OCI-LY1 (cell line): ENCODE measurements around the gene MYO3B.

Source experiments
- EZH2 ChIP-seq: fragments of 200-600 bp; sonication (generic), shearing (Covaris generic); IDR thresholded peaks from 2 replicates; pipeline ENCODE4 v1.8.0; 2017; ENCODE audit warnings: borderline replicate concordance, mixed run types, mild to moderate bottlenecking, antibody characterized with exemption, low read length, moderate library complexity, mixed read lengths
- TF ChIP-seq, protein P1 (sequence below): fragments of 200-600 bp; sonication (generic), shearing (Covaris generic); IDR thresholded peaks from 2 replicates; pipeline ENCODE4 v1.5.1; 2017; ENCODE audit warnings: mild to moderate bottlenecking, antibody characterized with exemption, low read length, moderate library complexity, mixed read lengths

DNA sequence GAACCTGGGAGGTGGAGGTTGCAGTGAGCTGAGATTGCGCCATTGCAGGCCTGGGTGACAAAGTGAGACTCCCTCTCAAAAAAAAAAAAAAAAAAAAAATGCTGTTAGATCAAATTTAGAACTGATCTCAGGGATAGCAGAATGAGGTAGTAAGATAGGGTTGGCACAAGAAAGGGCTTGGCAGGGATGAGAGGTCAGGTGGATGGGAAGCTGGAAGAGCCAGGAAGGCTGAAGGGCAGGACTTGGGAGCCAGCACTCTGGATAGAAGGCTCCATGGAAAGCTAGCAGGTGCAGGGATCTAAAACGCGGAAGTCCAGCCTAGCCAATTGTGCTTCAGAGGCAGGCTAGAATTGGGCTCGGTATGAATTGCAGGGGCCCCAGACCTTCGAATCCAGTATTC is 286.3 kb downstream of the MYO3B start:
- TF ChIP-seq, protein P1, sequence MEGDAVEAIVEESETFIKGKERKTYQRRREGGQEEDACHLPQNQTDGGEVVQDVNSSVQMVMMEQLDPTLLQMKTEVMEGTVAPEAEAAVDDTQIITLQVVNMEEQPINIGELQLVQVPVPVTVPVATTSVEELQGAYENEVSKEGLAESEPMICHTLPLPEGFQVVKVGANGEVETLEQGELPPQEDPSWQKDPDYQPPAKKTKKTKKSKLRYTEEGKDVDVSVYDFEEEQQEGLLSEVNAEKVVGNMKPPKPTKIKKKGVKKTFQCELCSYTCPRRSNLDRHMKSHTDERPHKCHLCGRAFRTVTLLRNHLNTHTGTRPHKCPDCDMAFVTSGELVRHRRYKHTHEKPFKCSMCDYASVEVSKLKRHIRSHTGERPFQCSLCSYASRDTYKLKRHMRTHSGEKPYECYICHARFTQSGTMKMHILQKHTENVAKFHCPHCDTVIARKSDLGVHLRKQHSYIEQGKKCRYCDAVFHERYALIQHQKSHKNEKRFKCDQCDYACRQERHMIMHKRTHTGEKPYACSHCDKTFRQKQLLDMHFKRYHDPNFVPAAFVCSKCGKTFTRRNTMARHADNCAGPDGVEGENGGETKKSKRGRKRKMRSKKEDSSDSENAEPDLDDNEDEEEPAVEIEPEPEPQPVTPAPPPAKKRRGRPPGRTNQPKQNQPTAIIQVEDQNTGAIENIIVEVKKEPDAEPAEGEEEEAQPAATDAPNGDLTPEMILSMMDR, result no peak
- TF ChIP-seq EZH2, result no peak
